ENCODE results near the gene CAMK2A. TPM values are rescaled to one million over a fixed set of nuclear protein-coding genes. Genes with fewer than 3 reads are reported as not detected.

The CAMK2A gene
- total RNA-seq, 2 donors from 2014 or later: 4.9 to 18.2 TPM

DNA sequence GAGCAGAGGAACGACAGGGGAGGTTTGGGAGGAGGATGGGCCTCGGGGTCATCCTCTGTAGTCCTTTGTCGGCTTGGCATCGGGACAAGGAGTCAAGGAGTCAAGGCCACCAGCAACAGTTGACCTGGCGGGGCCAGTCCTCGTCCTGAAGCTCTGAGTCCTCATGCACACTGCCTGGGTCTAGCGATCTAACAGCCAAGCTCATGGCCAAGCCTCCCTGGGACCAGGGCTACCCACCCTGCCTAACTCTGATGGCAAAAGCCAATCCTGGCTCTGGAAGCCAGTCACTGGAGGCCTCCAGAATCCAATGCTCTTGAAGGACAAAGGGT is 49.8 kb downstream of the CAMK2A start:
- Histone ChIP-seq H3K4me1 (peaks cover 0 to 9% of the 10 kb centered on the region in 2 donors), H3K27ac (no peak overlapping the region), H3K27me3 (no peaks in the 10 kb centered on the region), H3K9me3 (no peaks in the 10 kb centered on the region), H3K4me3 (no peak overlapping the region), H3K36me3 (no peaks in the 10 kb centered on the region)
- TF ChIP-seq, protein P1, sequence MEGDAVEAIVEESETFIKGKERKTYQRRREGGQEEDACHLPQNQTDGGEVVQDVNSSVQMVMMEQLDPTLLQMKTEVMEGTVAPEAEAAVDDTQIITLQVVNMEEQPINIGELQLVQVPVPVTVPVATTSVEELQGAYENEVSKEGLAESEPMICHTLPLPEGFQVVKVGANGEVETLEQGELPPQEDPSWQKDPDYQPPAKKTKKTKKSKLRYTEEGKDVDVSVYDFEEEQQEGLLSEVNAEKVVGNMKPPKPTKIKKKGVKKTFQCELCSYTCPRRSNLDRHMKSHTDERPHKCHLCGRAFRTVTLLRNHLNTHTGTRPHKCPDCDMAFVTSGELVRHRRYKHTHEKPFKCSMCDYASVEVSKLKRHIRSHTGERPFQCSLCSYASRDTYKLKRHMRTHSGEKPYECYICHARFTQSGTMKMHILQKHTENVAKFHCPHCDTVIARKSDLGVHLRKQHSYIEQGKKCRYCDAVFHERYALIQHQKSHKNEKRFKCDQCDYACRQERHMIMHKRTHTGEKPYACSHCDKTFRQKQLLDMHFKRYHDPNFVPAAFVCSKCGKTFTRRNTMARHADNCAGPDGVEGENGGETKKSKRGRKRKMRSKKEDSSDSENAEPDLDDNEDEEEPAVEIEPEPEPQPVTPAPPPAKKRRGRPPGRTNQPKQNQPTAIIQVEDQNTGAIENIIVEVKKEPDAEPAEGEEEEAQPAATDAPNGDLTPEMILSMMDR (IDR thresholded peaks at IDR 0.05): no peak
- no peak for DNase-seq (ENCODE audit: low spot score)

DNA sequence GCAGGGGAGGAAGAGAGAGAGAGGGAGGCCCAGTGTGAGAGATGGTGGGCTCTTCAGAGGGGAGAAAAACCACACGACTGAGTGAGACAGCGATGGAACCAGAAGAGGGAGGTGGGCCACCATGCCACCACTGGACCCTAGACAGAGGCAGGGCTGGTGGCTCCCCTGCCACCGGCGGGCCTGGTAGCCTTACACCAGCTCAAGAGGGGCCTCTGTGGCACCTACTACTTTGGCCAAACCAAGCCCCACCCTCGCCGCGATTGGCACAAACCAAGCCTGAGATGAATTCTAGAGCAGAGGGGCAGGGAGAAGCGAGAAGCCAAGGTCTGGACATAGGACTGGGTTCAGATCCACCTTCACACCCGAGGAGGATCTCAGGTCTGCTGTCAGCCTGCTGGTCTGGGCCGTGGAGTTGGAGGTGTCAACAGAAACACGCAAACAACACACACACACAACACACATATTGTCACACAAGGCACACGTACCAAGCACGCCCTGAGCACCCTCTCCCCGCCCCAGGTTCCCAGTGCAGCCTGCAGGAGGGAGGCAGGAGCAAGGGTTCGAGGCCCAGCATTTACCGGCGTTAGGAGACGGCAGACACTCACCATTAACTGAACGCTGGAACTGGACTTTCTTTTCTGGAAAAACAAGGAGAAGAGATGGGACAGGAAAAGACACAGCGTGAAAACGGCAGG is 50.3 kb downstream of the CAMK2A start:
- Histone ChIP-seq H3K9me3 (no peaks in the 10 kb centered on the region), H3K4me1 (peaks cover 0 to 4% of the 10 kb centered on the region in 2 donors), H3K27ac (no peak overlapping the region), H3K27me3 (no peaks in the 10 kb centered on the region), H3K4me3 (no peak overlapping the region), H3K36me3 (no peaks in the 10 kb centered on the region)
- TF ChIP-seq, protein P1 (IDR thresholded peaks at IDR 0.05): no peak
- DNase-seq (ENCODE audit: low spot score): no peak

DNA sequence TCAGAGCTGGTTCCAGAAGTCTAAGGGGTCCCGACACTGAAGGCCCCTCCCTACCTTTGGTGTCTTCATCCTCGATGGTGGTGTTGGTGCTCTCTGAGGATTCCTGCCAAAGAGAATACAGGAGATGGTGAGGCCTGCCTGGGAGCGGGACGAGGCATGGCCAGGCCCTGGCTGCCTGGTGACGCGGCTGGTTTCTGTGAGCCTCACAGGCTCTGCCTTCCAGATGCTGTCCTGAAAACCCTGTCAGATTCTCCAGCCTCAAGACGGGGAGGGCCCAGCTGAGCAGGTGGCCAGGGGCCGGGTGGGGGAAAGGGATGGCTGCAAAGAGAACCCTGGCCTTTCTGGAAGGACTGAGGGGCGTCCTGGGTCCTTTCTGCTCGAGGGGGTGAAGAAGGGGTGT is 50.9 kb downstream of the CAMK2A start:
- Histone ChIP-seq H3K4me3 (no peak overlapping the region), H3K9me3 (no peaks in the 10 kb centered on the region), H3K4me1 (no peaks in the 10 kb centered on the region), H3K27ac (no peak overlapping the region), H3K36me3 (no peaks in the 10 kb centered on the region), H3K27me3 (no peaks in the 10 kb centered on the region)
- TF ChIP-seq, protein P1 (IDR thresholded peaks at IDR 0.05): no peak
- no peak for DNase-seq (ENCODE audit: low spot score)

DNA sequence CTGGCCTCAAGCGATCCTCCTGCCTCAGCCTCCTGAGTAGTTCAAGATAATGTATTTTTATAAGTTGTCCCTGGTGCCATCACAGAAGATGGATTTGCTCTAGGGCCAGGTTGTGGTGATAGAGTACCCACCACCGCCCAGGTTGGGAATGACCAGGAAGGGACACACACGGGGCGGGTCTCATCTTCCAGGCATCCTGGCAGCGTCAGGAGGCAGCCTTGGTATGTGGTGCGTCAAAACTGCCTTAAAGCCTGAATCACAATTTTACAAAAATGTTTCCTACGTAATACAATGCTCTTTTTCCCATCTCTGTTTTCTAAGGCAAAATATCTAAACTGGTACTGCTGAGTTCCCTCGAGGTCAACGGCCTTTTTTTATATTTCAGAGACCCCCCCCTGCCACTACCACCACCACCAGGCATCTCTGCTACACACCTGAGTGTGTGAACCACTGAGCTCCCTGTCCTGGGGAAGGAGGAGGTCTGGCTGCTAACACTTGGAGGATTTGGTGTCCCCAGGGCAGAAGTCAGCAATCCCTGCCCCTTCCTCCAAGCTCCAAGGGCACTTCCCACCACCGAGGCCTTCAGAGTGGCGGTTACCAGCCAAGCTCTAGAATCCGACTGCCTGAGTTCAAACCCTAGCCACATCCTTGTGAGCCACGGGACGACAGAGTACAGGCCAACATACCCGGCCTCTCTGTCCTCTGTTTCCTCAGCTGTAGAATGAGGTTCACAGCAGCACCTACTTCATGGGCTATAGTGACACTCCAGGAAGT is 52.4 kb downstream of the CAMK2A start:
- H3K27me3 ChIP-seq: no peaks in the 10 kb centered on the region
- TF ChIP-seq, protein P1 (IDR thresholded peaks at IDR 0.05): no peak
- H3K4me1 ChIP-seq: no peaks in the 10 kb centered on the region
- no peak overlapping the region for H3K4me3 ChIP-seq
- H3K9me3 ChIP-seq: no peaks in the 10 kb centered on the region
- H3K27ac ChIP-seq: no peak overlapping the region
- H3K36me3 ChIP-seq: no peaks in the 10 kb centered on the region
- DNase-seq (ENCODE audit: low spot score): no peak

DNA sequence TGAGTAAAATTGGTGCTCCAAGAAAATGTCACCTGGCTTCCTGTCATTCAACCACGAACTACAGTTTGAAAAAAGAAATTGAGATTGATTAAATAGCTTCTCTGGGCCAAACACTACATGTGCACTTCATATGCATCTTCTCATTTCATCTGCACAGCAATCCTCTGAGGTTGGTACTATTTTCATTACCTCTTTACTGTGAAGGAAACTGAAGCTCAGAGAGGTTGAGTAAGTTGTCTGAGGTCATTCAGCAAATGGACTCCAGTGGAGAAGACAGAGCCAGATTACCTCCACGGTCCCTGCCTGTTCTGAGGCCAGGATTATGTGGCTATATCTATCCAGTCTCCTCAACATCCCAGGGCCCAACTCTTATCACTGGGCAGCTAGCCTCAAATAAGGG is 53.3 kb downstream of the CAMK2A start:
- no peaks in the 10 kb centered on the region for H3K36me3 ChIP-seq
- TF ChIP-seq, protein P1 (IDR thresholded peaks at IDR 0.05): no peak
- no peak for DNase-seq (ENCODE audit: low spot score)
- no peak overlapping the region for H3K27ac ChIP-seq
- no peak overlapping the region for H3K4me3 ChIP-seq
- H3K9me3 ChIP-seq: no peaks in the 10 kb centered on the region
- no peaks in the 10 kb centered on the region for H3K4me1 ChIP-seq
- H3K27me3 ChIP-seq: no peaks in the 10 kb centered on the region
